Measurements from ENCODE around the gene EIF3I. TPM values are rescaled to one million over a fixed set of nuclear protein-coding genes. Genes with fewer than 3 reads are reported as not detected.

EIF3I gene
- total RNA-seq, 4 donors from 2014 or later = 121 to 172 (median 152) TPM

GRCh38 chr1:32200226-32201010 lies 21.8 kb upstream of the EIF3I start, which contains the start of gene CCDC28B:
TSS of gene CCDC28B (plus strand) at chr1:32200595. CDS start at chr1:32201936, 1,341 bp downstream.
- no peaks in the 10 kb centered on the region for H3K27me3 ChIP-seq
- H3K4me3 ChIP-seq = peak within 1 kb of the TSS; percentile 40 to 81 (median 64)
- H3K36me3 ChIP-seq = peaks cover 0 to 28% (median 0%) of the 10 kb centered on the region in 3 donors
- peak; percentile 48 to 65 for DNase-seq (ENCODE audit: low spot score in 2 of 2)
- peak within 1 kb of the TSS; percentile 65 to 95 (median 78) for H3K27ac ChIP-seq
- 0% methylated on average over 15 to 26 of the region's 34 CpGs for WGBS, 2 donors
- no peak for TF ChIP-seq CTCF (IDR thresholded peaks at IDR 0.05)
- peak in 1 of 2 donors; percentile 78 for TF ChIP-seq EP300 (IDR thresholded peaks at IDR 0.05)
- peak in 1 of 2 donors; percentile 44 for TF ChIP-seq POLR2A (IDR thresholded peaks at IDR 0.05)
- peaks cover 0 to 40% (median 21%) of the 10 kb centered on the region in 4 donors for H3K4me1 ChIP-seq
- H3K9me3 ChIP-seq = no peaks in the 10 kb centered on the region

GRCh38 chr1:32201011-32201855 lies 21.0 kb upstream of the EIF3I start:
- Histone ChIP-seq H3K4me1 (peaks cover 0 to 46% (median 24%) of the 10 kb centered on the region in 4 donors), H3K4me3 (peak overlapping the region; percentile 40 to 81 (median 64)), H3K9me3 (no peaks in the 10 kb centered on the region), H3K27me3 (no peaks in the 10 kb centered on the region), H3K27ac (peak overlapping the region; percentile 65 to 95 (median 78)), H3K36me3 (peaks cover 0 to 19% (median 0%) of the 10 kb centered on the region in 3 donors)
- TF ChIP-seq CTCF (IDR thresholded peaks at IDR 0.05) (no peak), EP300 (IDR thresholded peaks at IDR 0.05) (peak in 1 of 2 donors; percentile 28), POLR2A (IDR thresholded peaks at IDR 0.05) (peak in 1 of 2 donors; percentile 16)
- 1% methylated on average over 15 to 25 of the region's 26 CpGs for WGBS, 2 donors
- peak; percentile 64 to 70 for DNase-seq (ENCODE audit: low spot score in 2 of 2)

- peak overlapping the region; percentile 55 to 88 (median 80) for H3K27ac ChIP-seq
- TF ChIP-seq CTCF (IDR thresholded peaks at IDR 0.05) (no peak), EP300 (IDR thresholded peaks at IDR 0.05) (no peak), POLR2A (IDR thresholded peaks at IDR 0.05) (no peak)
- WGBS, 2 donors = 33 to 47% methylated on average over 16 to 26 of the region's 26 CpGs
- H3K27me3 ChIP-seq = no peaks in the 10 kb centered on the region
- no peak for DNase-seq (ENCODE audit: low spot score in 2 of 2)
- H3K36me3 ChIP-seq = peaks cover 0 to 10% (median 0%) of the 10 kb centered on the region in 3 donors
- peak overlapping the region; percentile 53 to 91 (median 72) for H3K4me3 ChIP-seq
- H3K9me3 ChIP-seq = no peaks in the 10 kb centered on the region
- H3K4me1 ChIP-seq = peaks cover 0 to 41% (median 20%) of the 10 kb centered on the region in 4 donors
Observed at GRCh38 chr1:32204943-32205361, 17.3 kb upstream of the EIF3I start.

GRCh38 chr1:32205401-32206370 lies 16.5 kb upstream of the EIF3I start, which contains the start of gene IQCC:
TSS of gene IQCC (plus strand) at chr1:32205671. CDS start at chr1:32205682, 11 bp downstream.
- Histone ChIP-seq H3K36me3 (peaks cover 0 to 10% (median 0%) of the 10 kb centered on the region in 3 donors), H3K4me1 (peaks cover 0 to 39% (median 18%) of the 10 kb centered on the region in 4 donors), H3K27ac (peak within 1 kb of the TSS; percentile 55 to 88 (median 80)), H3K9me3 (no peaks in the 10 kb centered on the region), H3K4me3 (peak within 1 kb of the TSS; percentile 53 to 91 (median 72)), H3K27me3 (no peaks in the 10 kb centered on the region)
- peak; percentile 72 to 78 for DNase-seq (ENCODE audit: low spot score in 2 of 2)
- TF ChIP-seq CTCF (IDR thresholded peaks at IDR 0.05) (no peak), POLR2A (IDR thresholded peaks at IDR 0.05) (peak in 1 of 2 donors; percentile 67), EP300 (IDR thresholded peaks at IDR 0.05) (peak; percentile 81 to 90)
- 2 to 4% methylated on average over 36 to 70 of the region's 77 CpGs for WGBS, 2 donors

All from tibial nerve (tissue), 4 donors.